B cell (primary cell): ENCODE data around the gene NPAS2. TPM values are rescaled to one million over a fixed set of nuclear protein-coding genes. Genes with fewer than 3 reads are reported as not detected.

ENCODE experiments used
- ATAC-seq: fragments of 200-7000 bp; cut with Tn5 transposase; one replicate; pipeline ENCODE4 v1.10.0; 2021; ENCODE audit warnings: low read depth, mild to moderate bottlenecking, moderate number of reproducible peaks, moderate library complexity
- CTCF ChIA-PET: fragments of 350-600 bp; sonication (Branson Sonifier 250); formaldehyde crosslinking; loops from one replicate; lab custom pipeline; 2021; ENCODE audit warnings: antibody characterized with exemption, inconsistent platforms; lab: Charles Lee
- POLR2A ChIA-PET: fragments of 350-600 bp; sonication (Branson Sonifier 250); formaldehyde crosslinking; loops from one replicate; lab custom pipeline; 2021; ENCODE audit warnings: antibody characterized with exemption; lab: Charles Lee
- DNase-seq: peaks from one replicate; pipeline ENCODE4 v3.0.0; 2013
- H2AFZ ChIP-seq: 2 replicates; pipeline ENCODE4 v1.6.1; 2012; ENCODE audit warnings: mild to moderate bottlenecking, low read depth, low read length; ENCODE audit not compliant: insufficient read depth, poor library complexity, severe bottlenecking
- H3K27ac ChIP-seq, 2 donors: 1 replicate in 1 of 2; 2 replicates in 1 of 2; pipeline ENCODE4 v1.5.1; 2012 to 2013; ENCODE audit warnings: low read length in 2 of 2, mild to moderate bottlenecking in 2 of 2, moderate library complexity in 1 of 2
- H3K27me3 ChIP-seq, 4 experiments: fragments of 200-600 bp in 1 of 4; sonication (generic) in 1 of 4; replicated peaks in 1 of 4; 1 replicate in 2 of 4; 2 replicates in 2 of 4; pipeline versions ENCODE4 v1.6.1 to v1.7.0; 2013 to 2016; ENCODE audit warnings: low read length in 3 of 4, mild to moderate bottlenecking in 2 of 4, mixed read lengths in 1 of 4, moderate library complexity in 1 of 4; ENCODE audit not compliant: insufficient read depth in 4 of 4, control insufficient read depth in 3 of 4; ENCODE audit errors: control extremely low read depth in 1 of 4
- H3K36me3 ChIP-seq, 2 experiments: replicated peaks in 1 of 2; 1 replicate in 1 of 2; 2 replicates in 1 of 2; pipeline versions ENCODE4 v1.6.1 to v1.7.1; 2013; ENCODE audit warnings: low read length in 1 of 2; ENCODE audit not compliant: insufficient read depth in 2 of 2, control insufficient read depth in 1 of 2; ENCODE audit errors: control extremely low read depth in 1 of 2, extremely low read depth in 1 of 2
- H3K4me1 ChIP-seq, 2 donors: fragments of 200-600 bp in 1 of 2; sonication (generic) in 1 of 2; 1 replicate in 1 of 2; 2 replicates in 1 of 2; pipeline versions ENCODE4 v1.5.1 to v1.6.1; 2013 to 2017; ENCODE audit warnings: low read length in 2 of 2; ENCODE audit not compliant: control insufficient read depth in 2 of 2, insufficient read depth in 2 of 2
- H3K4me2 ChIP-seq: replicated peaks from 2 replicates; pipeline ENCODE3; 2012; ENCODE audit warnings: mild to moderate bottlenecking, low read depth, low read length; ENCODE audit not compliant: poor library complexity, severe bottlenecking
- H3K4me3 ChIP-seq, 5 experiments: fragments of 200-600 bp in 1 of 5; sonication (generic) in 1 of 5; 1 replicate in 3 of 5; 2 replicates in 2 of 5; pipeline versions ENCODE4 v1.5.1 to v1.7.0; 2011 to 2016; ENCODE audit warnings: low read length in 4 of 5, mild to moderate bottlenecking in 4 of 5, low read depth in 2 of 5, control low read depth in 1 of 5, moderate library complexity in 1 of 5; ENCODE audit not compliant: insufficient read depth in 1 of 5; ENCODE audit errors: control extremely low read depth in 1 of 5, extremely low read depth in 1 of 5
- H3K79me2 ChIP-seq: fragments of 200-600 bp; sonication (generic); one replicate; pipeline ENCODE4 v1.6.0; 2016; ENCODE audit warnings: low read length; ENCODE audit not compliant: control insufficient read depth, insufficient read depth
- H3K9ac ChIP-seq: fragments of 200-600 bp; sonication (generic); 2 replicates; pipeline ENCODE4 v1.6.1; 2017; ENCODE audit warnings: mild to moderate bottlenecking, low read length, moderate library complexity
- H3K9me3 ChIP-seq, 3 donors: one replicate each; pipeline versions ENCODE4 v1.6.1 to v1.7.1; 2013; ENCODE audit warnings: low read length in 2 of 3; ENCODE audit not compliant: control insufficient read depth in 2 of 3, insufficient read depth in 1 of 3; ENCODE audit errors: control extremely low read depth in 1 of 3
- H4K20me1 ChIP-seq: 2 replicates; pipeline ENCODE4 v1.6.0; 2012; ENCODE audit warnings: mild to moderate bottlenecking, low read length; ENCODE audit not compliant: insufficient read depth, control insufficient read depth, poor library complexity, severe bottlenecking
- H3K27ac Mint-ChIP-seq: one replicate; pipeline ENCODE4 v1.8.0; 2021; ENCODE audit warnings: mixed read lengths
- H3K27me3 Mint-ChIP-seq: one replicate; pipeline ENCODE4 v1.8.0; 2021; ENCODE audit warnings: mixed read lengths
- H3K4me1 Mint-ChIP-seq: one replicate; pipeline ENCODE4 v1.8.0; 2021; ENCODE audit warnings: mixed read lengths
- H3K4me3 Mint-ChIP-seq: one replicate; pipeline ENCODE4 v1.8.0; 2021; ENCODE audit warnings: mixed read lengths
- H3K9me3 Mint-ChIP-seq: one replicate; pipeline ENCODE4 v1.8.0; 2022; ENCODE audit warnings: mixed read lengths; ENCODE audit not compliant: insufficient read depth
- CTCF ChIP-seq: fragments of 200-600 bp; IDR thresholded peaks from one replicate; pipeline ENCODE4 v1.8.0; 2022; ENCODE audit warnings: antibody characterized with exemption, mild to moderate bottlenecking
- EZH2 ChIP-seq: IDR thresholded peaks from 2 replicates; pipeline ENCODE4 v1.6.1; 2012; ENCODE audit warnings: borderline replicate concordance, low read depth, mild to moderate bottlenecking, moderate library complexity, low read length; ENCODE audit not compliant: insufficient read depth, poor library complexity, severe bottlenecking
- WGBS: methylation state at CpG from one replicate; pipeline ENCODE4 v1.1.5; 2013; ENCODE audit warnings: missing lambda C conversion rate; ENCODE audit not compliant: insufficient coverage; 5-methylcytosine and 5-hydroxymethylcytosine counted together
- intact Hi-C: fragments of 100-400 bp; cut with micrococcal nuclease; formaldehyde crosslinking; loops from one replicate; pipeline ENCODE4 v1.10.0; 2022
- polyA plus RNA-seq: library from polyadenylated mRNA; depleted of rRNA; stranded (reverse); fragments of >200 nt; gene quantifications from 2 replicates; pipeline ENCODE4 v1.2.3, GENCODE V29; 2012
- total RNA-seq, 2 donors: library from RNA; stranded (reverse); fragments of 120-200 nt in 1 of 2; gene quantifications; 1 replicate in 1 of 2; 2 replicates in 1 of 2; pipeline versions ENCODE4 v1.2.3 to v1.2.4, GENCODE V29; 2013 to 2022

Gene NPAS2
- total and polyA plus RNA-seq, 2 donors (not counting 1 experiment from before 2014, with no cell fraction given) = not detected

- no peak overlapping the region for H3K27ac Mint-ChIP-seq
- H3K9me3 Mint-ChIP-seq = no peaks in the 10 kb centered on the region
- ATAC-seq (no peak), DNase-seq (no peak)
- peaks cover 0 to 8% (median 0%) of the 10 kb centered on the region in 3 donors for H3K9me3 ChIP-seq
- H3K27ac ChIP-seq = no peak overlapping the region
- no peak for TF ChIP-seq CTCF
- no peak for TF ChIP-seq EZH2
- H3K4me3 ChIP-seq = no peak overlapping the region
- peaks cover 0 to 12% (median 0%) of the 10 kb centered on the region in 4 experiments for H3K27me3 ChIP-seq
- ChIA-PET POLR2A (no interaction called here), CTCF (no interaction called here)
- intact Hi-C loops = no loop called here
- no peak overlapping the region for H3K4me3 Mint-ChIP-seq
- H3K36me3 ChIP-seq = no peaks in the 10 kb centered on the region
- H3K9ac ChIP-seq = no peak overlapping the region
- H3K4me1 ChIP-seq = no peaks in the 10 kb centered on the region
- 100% methylated on average over 2 of the region's 4 CpGs for WGBS
- no peak overlapping the region for H3K4me2 ChIP-seq
- H4K20me1 ChIP-seq = no peaks in the 10 kb centered on the region
- peaks cover 18% of the 10 kb centered on the region for H3K27me3 Mint-ChIP-seq
- H3K79me2 ChIP-seq = no peaks in the 10 kb centered on the region
- H2AFZ ChIP-seq = no peak overlapping the region
- no peaks in the 10 kb centered on the region for H3K4me1 Mint-ChIP-seq
Measured at GRCh38 chr2:100955226-100955625, 135.3 kb downstream of the NPAS2 start.

GRCh38 chr2:100956081-100956480 is 136.1 kb downstream of the NPAS2 start:
- intact Hi-C loops = no loop called here
- WGBS = 100% methylated on average over 4 of the region's 5 CpGs
- POLR2A ChIA-PET = no interaction called here
- Histone ChIP-seq H3K27ac (no peak overlapping the region), H3K9me3 (peaks cover 0 to 8% (median 0%) of the 10 kb centered on the region in 3 donors), H3K9ac (no peak overlapping the region), H3K36me3 (no peaks in the 10 kb centered on the region), H3K4me2 (no peak overlapping the region), H3K4me3 (no peak overlapping the region), H2AFZ (no peak overlapping the region), H3K27me3 (peaks cover 0 to 12% (median 0%) of the 10 kb centered on the region in 4 experiments), H4K20me1 (no peaks in the 10 kb centered on the region), H3K4me1 (no peaks in the 10 kb centered on the region), H3K79me2 (no peaks in the 10 kb centered on the region)
- no peak for TF ChIP-seq EZH2
- no peak for TF ChIP-seq CTCF
- CTCF ChIA-PET = no interaction called here
- Mint-ChIP-seq H3K27ac (no peak overlapping the region), H3K27me3 (peaks cover 18% of the 10 kb centered on the region), H3K4me3 (no peak overlapping the region), H3K4me1 (no peaks in the 10 kb centered on the region), H3K9me3 (no peaks in the 10 kb centered on the region)
- ATAC-seq = no peak
- DNase-seq = no peak
